ENCODE data around the gene CFAP251. TPM values are rescaled to one million over a fixed set of nuclear protein-coding genes. Genes with fewer than 3 reads are reported as not detected.
A peak's percentile ranks its signal among the peaks of the same experiment; 100 is the strongest.

Gene CFAP251
- total and polyA plus RNA-seq, 5 donors = 0.54 to 0.91 (median 0.66) TPM

DNA sequence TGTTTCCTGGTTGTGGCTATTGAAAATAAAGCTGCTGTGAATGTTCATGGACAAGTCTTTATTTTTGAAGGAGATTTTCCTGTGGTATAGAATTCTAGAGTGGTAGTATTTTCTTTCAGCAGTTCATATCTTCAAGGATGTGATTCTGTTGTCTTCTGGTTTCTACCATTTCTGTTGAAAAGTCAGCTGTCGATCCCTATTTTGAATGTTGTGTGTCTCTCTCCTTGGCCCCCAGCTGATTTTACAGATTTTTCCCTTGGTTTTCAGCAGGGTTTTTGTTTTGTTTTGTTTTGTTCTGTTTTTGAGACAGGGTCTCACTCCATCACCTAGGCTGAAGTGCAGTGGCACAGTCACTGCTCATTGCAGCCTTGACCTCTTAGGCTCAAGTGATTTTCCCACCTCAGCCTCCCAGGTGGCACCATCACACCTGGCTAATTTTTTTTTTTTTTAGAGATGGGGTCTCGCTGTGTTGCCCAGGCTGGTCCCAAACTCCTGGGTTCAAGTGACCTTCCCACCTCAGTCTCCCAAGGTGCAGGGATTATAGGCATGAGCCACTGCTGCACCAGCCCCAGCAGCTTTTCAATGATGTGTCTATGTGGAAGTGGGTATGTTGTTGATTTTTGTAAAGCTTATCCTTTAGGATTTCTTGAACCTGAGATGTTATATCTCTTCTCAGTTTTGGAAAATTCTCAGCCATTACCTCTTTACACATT is 28.1 kb downstream of the CFAP251 start:
- 97% methylated on average over 2 of the region's 2 CpGs for WGBS
- H3K4me1 ChIP-seq (ENCODE audit: control insufficient read depth, insufficient read depth, low read length) = no peaks in the 10 kb centered on the region
- no peak overlapping the region for H3K4me3 ChIP-seq (ENCODE audit: low read length)
- H3K27ac ChIP-seq (ENCODE audit: low read length) = no peak overlapping the region
- ATAC-seq (no peak), DNase-seq (no peak)
- no peaks in the 10 kb centered on the region for H3K27me3 ChIP-seq (ENCODE audit: control insufficient read depth, insufficient read depth)
- intact Hi-C loops (cut with DNase I) = no loop called here
- H3K9me3 ChIP-seq (ENCODE audit: control insufficient read depth, low read length) = no peaks in the 10 kb centered on the region

DNA sequence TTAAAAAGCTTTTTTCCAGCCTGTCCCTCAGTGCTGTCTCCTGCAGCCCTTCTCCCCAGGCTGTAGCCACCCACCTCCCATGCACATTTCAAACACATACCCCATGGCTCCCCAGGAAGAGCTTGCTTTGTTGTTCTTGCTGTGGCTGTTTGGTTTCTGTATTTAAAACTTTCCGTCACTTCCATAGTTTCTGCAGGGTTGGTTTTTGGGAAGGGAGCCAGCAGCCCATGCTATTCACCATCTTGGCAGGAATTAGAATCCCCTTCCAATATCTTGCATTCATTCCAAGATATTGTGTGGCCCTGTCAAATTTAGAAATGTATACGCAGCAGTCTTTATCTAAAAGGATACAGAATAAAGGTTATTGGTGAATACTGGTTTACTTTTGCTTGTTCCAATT is 29.6 kb downstream of the CFAP251 start:
- ATAC-seq = no peak
- no peaks in the 10 kb centered on the region for H3K4me1 ChIP-seq (ENCODE audit: control insufficient read depth, insufficient read depth, low read length)
- intact Hi-C loops (cut with DNase I) = no loop called here
- DNase-seq = no peak
- H3K4me3 ChIP-seq (ENCODE audit: low read length) = no peak overlapping the region
- H3K27me3 ChIP-seq (ENCODE audit: control insufficient read depth, insufficient read depth) = no peaks in the 10 kb centered on the region
- no peaks in the 10 kb centered on the region for H3K9me3 ChIP-seq (ENCODE audit: control insufficient read depth, low read length)
- H3K27ac ChIP-seq (ENCODE audit: low read length) = no peak overlapping the region
- WGBS = 77% methylated on average over 2 of the region's 2 CpGs

DNA sequence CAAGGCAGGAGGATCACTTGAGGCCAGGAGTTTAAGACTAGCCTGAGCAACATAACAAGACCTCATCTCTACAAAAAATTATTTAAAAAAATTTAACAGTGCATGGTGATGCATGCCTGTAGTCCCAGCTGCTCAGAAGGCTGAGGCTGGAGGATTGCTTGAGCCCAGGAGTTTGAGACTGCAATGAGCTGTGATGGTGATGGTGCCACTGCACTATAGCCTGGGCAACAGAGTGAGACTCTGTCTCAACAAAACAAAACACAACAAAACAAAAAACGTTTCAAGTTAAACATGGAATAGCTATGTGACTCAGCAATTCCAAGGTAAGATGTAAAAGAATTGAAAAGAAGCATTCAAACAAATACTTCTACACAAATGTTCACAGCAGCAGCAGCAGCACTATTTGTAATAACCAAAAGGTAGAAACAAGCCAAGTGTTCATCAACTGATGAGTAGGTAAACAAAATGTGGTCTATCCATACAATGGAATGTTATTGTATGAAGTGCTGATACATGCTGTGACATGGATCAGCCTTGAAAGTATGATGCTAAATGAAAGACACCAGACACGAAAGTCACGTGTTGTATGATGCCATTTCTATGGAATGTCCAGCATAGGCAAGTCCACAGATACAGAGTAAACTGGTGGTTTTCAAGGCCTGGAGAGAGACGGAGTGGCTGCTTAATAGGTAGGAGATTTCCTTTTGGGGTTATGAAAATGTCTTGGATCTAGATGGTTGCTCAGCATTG is 31.4 kb downstream of the CFAP251 start:
- no peak overlapping the region for H3K27ac ChIP-seq (ENCODE audit: low read length)
- H3K4me1 ChIP-seq (ENCODE audit: control insufficient read depth, insufficient read depth, low read length) = no peaks in the 10 kb centered on the region
- no peak overlapping the region for H3K4me3 ChIP-seq (ENCODE audit: low read length)
- intact Hi-C loops (cut with DNase I) = no loop called here
- 54% methylated on average over 4 of the region's 4 CpGs for WGBS
- no peaks in the 10 kb centered on the region for H3K9me3 ChIP-seq (ENCODE audit: control insufficient read depth, low read length)
- ATAC-seq = no peak
- no peaks in the 10 kb centered on the region for H3K27me3 ChIP-seq (ENCODE audit: control insufficient read depth, insufficient read depth)
- no peak for DNase-seq

DNA sequence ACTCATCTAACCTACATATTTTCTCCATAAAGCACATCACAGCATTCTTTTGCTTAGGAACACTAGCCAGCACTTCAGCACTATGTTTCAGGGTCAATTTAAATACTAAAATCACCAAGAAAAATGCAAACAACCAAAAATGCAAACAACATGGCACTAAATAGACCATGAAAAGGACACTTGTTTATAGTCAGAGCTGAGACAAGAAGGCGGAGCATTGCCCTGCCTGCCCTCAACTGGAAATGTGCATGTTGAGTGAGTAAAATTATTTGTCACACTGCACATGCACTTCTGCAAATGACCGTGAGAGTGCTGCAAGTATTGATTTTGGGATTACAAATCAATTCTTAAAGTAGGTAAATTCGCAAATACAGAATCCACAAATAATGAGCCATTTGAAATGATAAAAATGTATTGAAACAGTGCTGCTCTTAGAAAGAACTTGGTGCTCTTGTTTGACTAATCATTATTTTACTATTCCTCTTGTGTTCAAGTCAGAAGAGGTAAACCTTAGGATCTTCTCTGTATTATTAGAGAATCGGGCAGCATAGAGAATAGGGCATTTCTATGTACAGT is 34.8 kb downstream of the CFAP251 start:
- Histone ChIP-seq H3K27ac (ENCODE audit: low read length) (no peak overlapping the region), H3K4me3 (ENCODE audit: low read length) (no peak overlapping the region), H3K9me3 (ENCODE audit: control insufficient read depth, low read length) (no peaks in the 10 kb centered on the region), H3K4me1 (ENCODE audit: control insufficient read depth, insufficient read depth, low read length) (no peaks in the 10 kb centered on the region), H3K27me3 (ENCODE audit: control insufficient read depth, insufficient read depth) (no peaks in the 10 kb centered on the region)
- intact Hi-C loops (cut with DNase I) = no loop called here
- DNase-seq = no peak
- ATAC-seq = no peak
- WGBS = 95% methylated on average over 4 of the region's 4 CpGs

DNA sequence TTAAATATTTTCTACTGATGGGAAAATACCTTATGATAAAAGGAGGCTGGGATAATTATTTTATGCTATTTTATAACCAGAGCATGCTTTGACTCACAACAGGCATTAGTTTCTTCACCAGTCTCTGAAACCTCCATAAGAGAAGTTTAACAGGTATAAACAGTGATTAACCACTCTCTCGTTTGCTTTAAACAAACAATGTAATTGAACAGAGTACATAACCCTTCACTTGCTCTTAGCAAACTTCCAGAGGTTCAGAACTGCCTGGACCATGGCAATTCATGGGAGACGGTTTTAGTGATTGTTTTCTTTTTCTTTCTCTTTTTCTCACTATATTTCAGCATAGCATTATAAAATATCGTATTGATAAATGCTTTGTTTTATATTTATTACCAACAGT is 35.3 kb downstream of the CFAP251 start:
- no peaks in the 10 kb centered on the region for H3K4me1 ChIP-seq (ENCODE audit: control insufficient read depth, insufficient read depth, low read length)
- H3K27ac ChIP-seq (ENCODE audit: low read length) = no peak overlapping the region
- DNase-seq (no peak), ATAC-seq (no peak)
- intact Hi-C loops (cut with DNase I) = no loop called here
- WGBS = 87% methylated on average over 3 of the region's 3 CpGs
- H3K4me3 ChIP-seq (ENCODE audit: low read length) = no peak overlapping the region
- no peaks in the 10 kb centered on the region for H3K9me3 ChIP-seq (ENCODE audit: control insufficient read depth, low read length)
- no peaks in the 10 kb centered on the region for H3K27me3 ChIP-seq (ENCODE audit: control insufficient read depth, insufficient read depth)

DNA sequence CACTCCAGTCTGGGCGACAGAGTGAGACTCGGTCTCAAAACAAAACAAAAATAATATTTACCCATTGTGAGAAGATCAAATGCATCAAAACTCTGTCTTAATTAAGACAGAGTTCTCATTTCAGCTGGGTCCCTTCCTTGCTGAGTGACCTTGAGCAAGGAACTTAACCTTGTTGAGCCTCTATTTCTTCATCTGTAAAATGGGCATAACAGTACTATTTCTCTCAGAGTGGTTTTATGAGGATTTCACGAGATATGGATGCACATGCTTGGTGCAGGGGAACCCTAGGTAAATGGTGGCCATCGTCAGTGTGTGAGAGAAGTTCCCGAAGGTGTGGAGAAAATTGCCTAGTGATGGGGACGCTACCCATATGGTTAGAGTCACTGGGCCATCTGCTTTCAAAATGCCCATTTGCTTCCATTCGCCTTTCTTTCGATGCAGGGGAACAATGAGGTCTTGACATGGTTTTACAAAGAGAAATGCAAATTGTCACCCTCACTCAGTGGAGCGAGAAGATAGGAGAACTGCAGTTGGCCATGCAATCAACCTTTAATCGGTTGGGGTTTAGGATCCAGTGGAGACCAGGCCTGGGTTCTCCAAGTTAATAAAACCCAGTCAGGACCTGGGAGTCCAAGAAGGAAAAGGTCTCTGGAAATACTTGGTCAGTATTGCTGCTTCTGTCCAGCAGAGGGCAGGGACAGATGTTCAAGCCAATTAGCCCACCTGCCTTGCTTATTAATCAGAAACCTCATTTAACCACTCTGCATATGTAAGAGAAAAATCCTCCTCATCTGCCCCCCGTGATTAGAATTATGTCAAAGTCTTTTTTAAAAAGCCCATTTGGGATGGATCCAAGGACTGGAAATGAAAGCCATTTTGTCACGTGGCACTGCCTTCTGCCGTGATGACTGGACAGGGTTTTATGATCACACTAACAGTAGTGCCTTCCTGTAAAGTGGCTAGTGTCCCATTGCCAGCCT is 37.2 kb downstream of the CFAP251 start:
- 87% methylated on average over 13 of the region's 13 CpGs for WGBS
- intact Hi-C loops (cut with DNase I) = loop anchor here in 1 of 4 donors (5.0 kb wide), 1 partner anchor 167 kb away; no protein-coding TSS in a partner anchor
- DNase-seq (no peak), ATAC-seq (peak in 1 of 2 donors; percentile 23)
- Histone ChIP-seq H3K9me3 (ENCODE audit: control insufficient read depth, low read length) (no peaks in the 10 kb centered on the region), H3K27ac (ENCODE audit: low read length) (no peak overlapping the region), H3K4me1 (ENCODE audit: control insufficient read depth, insufficient read depth, low read length) (no peaks in the 10 kb centered on the region), H3K27me3 (ENCODE audit: control insufficient read depth, insufficient read depth) (no peaks in the 10 kb centered on the region), H3K4me3 (ENCODE audit: low read length) (no peak overlapping the region)

DNA sequence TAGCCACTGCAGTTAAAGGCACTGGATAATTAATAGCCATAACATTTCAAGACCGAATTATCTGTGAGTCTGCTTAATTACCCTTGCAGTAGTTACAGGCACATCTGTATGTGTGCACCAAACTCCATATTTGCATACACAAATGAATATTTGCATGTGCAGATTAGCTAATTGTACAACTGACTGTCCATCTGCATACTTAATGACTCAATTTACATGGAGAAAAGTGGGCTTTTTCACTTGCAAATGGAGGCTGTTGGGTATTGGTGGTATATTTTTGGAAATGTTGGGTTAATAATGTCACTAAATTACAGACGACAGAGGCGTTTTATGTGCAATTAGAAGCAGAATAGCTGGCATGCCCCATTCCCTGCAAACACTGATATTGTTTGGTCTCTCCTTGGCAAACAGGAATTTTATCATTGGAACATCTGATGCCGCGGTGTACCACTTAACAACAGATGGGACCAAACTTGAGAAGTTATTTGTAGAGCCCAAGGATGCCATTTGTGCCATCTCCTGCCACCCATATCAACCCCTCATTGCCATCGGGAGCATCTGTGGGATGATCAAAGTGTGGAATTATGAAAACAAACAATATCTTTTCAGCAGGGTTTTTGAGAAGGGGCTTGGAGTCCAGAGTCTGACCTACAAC is 39.6 kb downstream of the CFAP251 start:
- WGBS = 79% methylated on average over 6 of the region's 6 CpGs
- H3K9me3 ChIP-seq (ENCODE audit: control insufficient read depth, low read length) = no peaks in the 10 kb centered on the region
- DNase-seq (no peak), ATAC-seq (no peak)
- intact Hi-C loops (cut with DNase I) = loop anchor here in 1 of 4 donors (5.0 kb wide), 1 partner anchor 164 kb away; no protein-coding TSS in a partner anchor
- no peaks in the 10 kb centered on the region for H3K4me1 ChIP-seq (ENCODE audit: control insufficient read depth, insufficient read depth, low read length)
- no peak overlapping the region for H3K27ac ChIP-seq (ENCODE audit: low read length)
- no peaks in the 10 kb centered on the region for H3K27me3 ChIP-seq (ENCODE audit: control insufficient read depth, insufficient read depth)
- H3K4me3 ChIP-seq (ENCODE audit: low read length) = no peak overlapping the region

DNA sequence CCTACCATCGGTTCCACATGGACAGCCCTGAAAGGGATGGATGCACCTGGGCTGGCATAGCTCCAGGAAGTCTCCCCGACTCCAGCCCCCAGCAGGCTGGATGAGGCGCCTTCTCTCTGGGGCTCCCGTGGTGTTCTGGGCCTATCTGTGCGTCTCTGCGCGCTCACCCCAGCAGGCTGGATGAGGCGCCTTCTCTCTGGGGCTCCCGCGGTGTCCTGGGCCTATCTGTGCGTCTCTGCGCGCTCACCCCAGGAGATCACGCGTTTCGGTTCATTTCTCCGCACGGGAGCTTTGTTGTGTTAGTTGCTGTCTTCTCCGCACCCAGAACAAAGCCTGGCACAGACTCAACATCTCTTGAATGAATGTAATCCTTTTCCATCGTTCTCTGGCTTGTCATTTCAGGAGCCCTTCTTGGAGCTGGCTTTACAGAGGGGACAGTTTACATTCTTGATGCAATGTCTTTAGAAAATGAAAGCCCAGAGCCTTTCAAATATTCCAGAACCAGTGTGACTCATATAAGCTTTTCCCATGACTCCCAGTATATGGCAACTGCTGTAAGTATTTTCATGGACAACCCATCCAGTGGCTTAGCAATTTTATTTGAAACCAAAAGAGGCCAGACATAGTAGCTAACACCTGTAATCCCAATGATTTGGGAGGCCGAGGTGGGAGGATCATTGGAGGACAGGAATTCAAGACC is 40.3 kb downstream of the CFAP251 start:
- WGBS = 69% methylated on average over 21 of the region's 21 CpGs
- Histone ChIP-seq H3K9me3 (ENCODE audit: control insufficient read depth, low read length) (no peaks in the 10 kb centered on the region), H3K4me1 (ENCODE audit: control insufficient read depth, insufficient read depth, low read length) (no peaks in the 10 kb centered on the region), H3K27me3 (ENCODE audit: control insufficient read depth, insufficient read depth) (no peaks in the 10 kb centered on the region), H3K4me3 (ENCODE audit: low read length) (no peak overlapping the region), H3K27ac (ENCODE audit: low read length) (no peak overlapping the region)
- intact Hi-C loops (cut with DNase I) = loop anchor here in 1 of 4 donors (5.0 kb wide), 1 partner anchor 164 kb away; no protein-coding TSS in a partner anchor
- DNase-seq = no peak
- no peak for ATAC-seq

DNA sequence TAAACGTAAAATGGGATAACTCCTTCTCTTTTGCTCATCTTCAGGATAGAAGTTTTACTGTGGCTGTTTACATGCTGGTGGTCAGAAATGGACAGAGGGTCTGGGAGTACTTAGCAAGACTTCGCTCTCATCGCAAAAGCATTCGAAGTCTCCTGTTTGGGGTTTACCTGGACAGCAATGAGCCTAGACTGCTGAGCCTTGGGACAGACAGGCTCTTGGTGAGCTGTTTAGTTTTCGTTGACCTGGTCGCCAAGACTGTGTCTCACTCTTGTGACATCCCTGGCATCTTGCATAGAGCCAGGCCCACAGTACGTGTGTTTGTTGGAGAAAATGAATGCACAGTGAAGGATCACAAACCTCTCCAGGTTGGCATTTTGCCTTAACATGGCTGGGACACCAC is 42.1 kb downstream of the CFAP251 start:
- ATAC-seq (no peak), DNase-seq (no peak)
- Histone ChIP-seq H3K4me1 (ENCODE audit: control insufficient read depth, insufficient read depth, low read length) (no peaks in the 10 kb centered on the region), H3K9me3 (ENCODE audit: control insufficient read depth, low read length) (no peaks in the 10 kb centered on the region), H3K27me3 (ENCODE audit: control insufficient read depth, insufficient read depth) (no peaks in the 10 kb centered on the region), H3K4me3 (ENCODE audit: low read length) (no peak overlapping the region), H3K27ac (ENCODE audit: low read length) (no peak overlapping the region)
- 93% methylated on average over 7 of the region's 7 CpGs for WGBS
- intact Hi-C loops (cut with DNase I) = no loop called here
